GM21447 (cell line): ENCODE measurements around the gene ZNF219.
A peak's percentile ranks its signal among the peaks of the same experiment; 100 is the strongest.

ENCODE experiments used
- ATAC-seq: cut with Tn5 transposase; IDR thresholded peaks from one replicate; pipeline ENCODE4 v1.9.1; 2021; ENCODE audit not compliant: unreplicated experiment

Gene ZNF219

DNA sequence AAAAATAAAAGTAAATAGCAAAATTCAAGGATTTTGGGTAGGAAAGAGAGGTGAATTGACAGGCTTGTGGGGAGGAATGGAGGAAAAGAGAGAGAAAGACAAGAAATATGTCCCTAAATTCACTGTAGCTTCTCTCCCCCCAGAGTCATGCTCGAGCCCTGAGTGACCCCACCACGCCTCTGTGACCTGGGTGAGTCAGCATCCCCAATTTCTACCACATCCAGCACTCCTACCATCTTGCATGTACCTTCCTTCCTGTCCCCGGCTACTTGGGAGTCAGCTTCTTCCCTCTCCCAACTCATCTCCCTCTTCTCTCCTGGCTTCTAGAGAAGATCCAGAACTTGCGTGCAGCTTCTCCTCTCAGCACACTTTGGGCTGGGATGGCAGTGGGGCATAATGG is 9.8 kb downstream of the ZNF219 start:
- no peak for ATAC-seq

DNA sequence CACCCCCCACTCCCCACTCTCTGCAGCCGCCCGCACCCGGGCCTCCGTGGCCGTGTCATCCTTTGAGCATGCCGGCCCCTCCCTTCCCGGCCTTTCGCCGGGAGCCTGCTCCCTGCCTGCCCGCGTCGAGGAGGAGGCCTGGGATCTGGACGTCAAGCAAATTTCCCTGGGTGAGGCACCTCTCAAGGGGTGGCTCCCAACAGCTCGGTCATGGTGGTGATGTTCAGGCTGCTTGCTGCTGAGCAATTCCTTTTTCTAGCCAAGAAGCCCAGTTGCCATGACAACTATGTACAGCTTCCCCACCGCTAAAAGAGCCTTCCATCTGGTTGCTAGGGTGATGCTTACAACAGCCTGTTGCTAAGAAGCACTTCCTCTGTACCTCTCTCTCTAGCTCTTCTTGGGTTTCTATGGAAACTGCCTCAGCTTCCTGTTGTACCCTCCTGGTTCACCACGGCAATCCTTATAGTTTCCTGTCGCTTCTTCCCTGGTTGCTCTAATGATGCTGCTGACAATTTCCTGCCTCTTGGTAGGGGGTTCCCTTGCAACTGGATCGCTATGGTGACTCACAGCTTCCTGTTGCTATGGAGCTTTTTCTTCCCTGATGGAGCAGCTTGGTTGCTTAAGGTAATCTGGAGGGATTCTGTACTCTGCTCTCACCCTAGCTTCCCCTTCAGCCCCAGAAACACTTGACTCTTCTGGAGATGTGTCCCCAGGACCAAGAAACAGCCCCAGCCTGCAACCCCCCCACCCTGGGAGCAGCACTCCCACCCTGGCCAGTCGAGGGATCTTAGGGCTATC is 11.0 kb downstream of the ZNF219 start:
- no peak for ATAC-seq

DNA sequence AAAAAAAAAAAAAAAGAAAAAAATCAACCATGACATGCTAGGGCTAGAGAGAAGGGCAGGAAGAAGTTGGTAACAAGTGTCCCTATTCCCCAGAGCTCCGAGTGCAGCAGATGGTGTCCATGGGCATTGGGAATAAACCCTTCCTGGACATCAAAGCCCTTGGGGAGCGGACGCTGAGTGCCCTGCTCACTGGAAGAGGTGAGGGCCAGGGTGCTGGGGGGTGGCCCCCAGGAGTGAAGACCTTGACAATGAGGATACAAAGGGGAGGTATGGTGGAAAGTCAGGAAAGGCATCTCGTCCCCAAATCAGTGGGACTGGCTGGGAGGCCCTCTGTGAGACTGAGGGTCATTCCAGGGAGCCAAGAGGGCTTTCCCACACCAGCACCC is 11.6 kb downstream of the ZNF219 start:
- no peak for ATAC-seq

DNA sequence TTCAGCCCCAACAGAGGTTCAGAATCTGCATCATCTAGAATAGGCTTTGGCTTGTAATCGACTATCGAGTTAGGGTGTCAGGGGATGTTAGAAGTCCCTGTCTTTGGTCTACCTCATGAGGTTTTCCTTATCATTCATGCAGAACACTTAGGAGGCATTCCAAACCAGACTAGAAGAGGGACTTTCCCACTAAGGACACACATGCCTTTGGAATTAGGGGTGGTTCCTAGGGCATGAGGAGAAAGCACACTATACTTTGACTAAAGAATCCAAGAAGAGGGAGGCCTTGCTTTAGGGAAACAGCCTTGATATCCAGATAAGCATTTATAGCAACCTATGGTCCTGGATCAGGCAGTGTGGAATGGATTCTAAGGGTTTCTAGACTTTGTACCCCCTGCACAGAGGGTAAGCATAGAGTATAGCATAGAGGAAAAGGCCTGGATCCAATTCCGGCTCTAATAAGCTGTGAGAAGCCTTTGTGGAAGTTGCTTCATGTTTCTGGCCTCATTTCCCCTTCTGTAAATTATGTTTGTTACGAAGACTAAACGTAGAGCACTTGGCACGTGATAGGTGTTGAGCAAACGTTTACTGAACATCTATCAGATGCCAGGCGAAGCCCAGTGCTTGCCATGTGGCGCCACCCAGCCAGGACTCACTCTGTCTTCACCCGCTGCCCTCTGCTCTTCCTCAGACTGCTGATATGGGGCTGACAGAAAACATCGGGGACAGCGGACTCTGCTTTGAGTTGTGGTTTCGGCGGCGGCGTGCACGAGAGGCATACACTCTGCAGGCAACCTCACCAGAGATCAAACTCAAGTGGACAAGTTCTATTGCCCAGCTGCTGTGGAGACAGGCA is 13.2 kb downstream of the ZNF219 start:
- no peak for ATAC-seq

DNA sequence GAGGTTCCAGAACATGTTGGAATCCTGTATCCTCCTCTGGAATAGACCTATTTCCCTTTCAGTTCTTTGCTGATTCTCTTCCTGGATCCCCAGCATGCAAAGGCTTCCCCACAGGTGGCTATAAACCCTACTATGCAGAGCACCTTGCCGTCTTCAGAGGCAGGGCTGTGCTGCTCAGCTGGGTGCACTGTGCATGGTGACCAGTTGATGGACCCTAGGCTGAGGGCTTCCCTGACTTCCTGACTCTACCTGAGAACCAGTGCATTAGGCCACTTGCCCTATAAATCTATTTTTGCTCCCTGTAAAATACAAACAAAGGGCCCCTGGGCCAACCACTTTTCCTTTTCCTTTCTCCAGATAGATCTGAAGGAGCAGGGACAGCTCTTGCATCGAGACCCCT is 14.1 kb downstream of the ZNF219 start:
- ATAC-seq = no peak

DNA sequence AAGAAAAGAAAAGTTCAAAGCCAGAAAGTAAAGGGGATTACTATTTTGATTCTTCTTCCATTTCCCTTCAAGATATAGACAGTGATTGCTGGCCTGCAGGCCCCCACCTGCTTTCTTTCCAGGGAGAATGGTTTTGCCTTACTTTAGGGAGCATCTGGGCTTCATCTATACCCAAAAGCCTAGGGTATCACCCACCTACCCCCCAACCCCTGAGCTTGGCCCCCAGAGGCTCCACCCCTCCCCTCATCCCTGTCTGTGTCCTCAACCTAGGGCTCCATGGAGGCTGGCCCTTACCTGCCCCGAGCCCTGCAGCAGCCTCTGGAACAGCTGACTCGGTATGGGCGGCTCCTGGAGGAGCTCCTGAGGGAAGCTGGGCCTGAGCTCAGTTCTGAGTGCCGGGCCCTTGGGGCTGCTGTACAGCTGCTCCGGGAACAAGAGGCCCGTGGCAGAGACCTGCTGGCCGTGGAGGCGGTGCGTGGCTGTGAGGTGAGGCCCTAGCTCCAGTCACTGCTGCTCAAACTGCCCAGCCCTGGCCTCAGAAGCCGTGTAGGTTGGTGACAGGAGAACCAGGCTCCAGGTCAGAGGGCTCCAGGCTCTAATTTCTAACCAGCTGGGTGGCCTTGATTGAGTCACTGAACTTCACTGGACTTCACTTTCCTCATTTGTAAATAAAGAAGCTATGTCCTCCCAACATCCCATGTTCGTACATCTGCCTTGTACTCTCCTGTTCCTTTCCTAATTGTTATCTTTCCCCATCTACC is 14.7 kb downstream of the ZNF219 start:
- no peak for ATAC-seq

DNA sequence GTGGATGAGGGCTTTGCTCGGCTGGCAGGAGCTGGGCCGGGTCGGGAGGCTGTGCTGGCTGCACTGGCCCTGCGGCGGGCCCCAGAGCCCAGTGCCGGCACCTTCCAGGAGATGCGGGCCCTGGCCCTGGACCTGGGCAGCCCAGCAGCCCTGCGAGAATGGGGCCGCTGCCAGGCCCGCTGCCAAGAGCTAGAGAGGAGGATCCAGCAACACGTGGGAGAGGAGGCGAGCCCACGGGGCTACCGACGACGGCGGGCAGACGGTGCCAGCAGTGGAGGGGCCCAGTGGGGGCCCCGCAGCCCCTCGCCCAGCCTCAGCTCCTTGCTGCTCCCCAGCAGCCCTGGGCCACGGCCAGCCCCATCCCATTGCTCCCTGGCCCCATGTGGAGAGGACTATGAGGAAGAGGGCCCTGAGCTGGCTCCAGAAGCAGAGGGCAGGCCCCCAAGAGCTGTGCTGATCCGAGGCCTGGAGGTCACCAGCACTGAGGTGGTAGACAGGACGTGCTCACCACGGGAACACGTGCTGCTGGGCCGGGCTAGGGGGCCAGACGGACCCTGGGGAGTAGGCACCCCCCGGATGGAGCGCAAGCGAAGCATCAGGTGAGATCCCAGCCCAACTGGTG is 16.8 kb downstream of the ZNF219 start:
- ATAC-seq = no peak

DNA sequence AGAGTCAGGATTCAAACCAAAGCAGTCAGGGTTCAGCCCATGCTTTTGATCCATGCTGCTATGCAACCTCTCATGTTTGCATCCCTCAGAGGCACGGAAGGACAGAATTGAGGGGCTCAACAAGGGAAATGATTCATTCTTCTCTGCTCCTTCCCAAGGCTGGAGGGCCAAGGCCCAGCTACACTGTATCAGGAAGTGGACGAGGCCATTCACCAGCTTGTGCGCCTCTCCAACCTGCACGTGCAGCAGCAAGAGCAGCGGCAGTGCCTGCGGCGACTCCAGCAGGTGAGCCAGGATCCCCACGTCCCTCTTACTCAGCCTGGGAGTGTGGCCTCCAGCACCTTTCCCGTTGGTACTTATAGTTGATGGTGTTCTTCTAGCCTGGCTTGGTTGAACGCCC is 19.7 kb downstream of the ZNF219 start:
- no peak for ATAC-seq

DNA sequence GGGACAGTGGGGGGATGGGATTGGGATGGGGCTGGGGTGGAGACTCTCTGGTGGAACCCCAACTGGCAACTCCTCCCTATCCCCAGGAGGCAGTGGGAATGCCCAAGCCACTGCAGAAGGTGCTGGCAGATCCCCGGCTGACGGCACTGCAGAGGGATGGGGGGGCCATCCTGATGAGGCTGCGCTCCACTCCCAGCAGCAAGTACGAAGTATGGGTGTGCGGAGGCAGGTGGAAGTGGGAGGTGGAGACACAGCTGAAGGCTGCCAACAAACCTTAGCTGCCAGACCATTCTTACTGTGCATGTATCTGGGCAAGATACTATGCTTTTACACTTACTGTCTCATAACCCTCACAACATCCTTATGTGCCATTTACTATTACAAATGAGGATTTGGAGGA is 20.2 kb downstream of the ZNF219 start:
- ATAC-seq = no peak

DNA sequence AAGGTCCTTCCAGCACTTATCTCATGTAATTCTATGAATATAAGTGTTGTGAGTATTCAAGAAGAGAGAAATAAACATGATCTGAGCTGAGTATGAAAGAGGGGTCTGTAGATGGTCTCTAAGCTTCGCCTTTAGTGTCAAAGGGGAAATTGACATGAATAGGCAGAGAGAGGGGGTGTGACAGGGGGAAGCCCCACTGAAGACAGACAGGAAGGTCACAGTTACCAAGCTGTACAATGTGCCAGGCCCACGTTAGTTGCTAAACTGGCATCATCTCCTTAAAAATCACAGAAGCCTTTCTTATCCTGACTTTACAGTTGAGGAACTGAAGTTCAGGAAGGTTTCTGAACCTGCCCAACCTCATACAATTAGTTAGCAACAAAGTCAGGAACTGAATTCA is 20.8 kb downstream of the ZNF219 start:
- no peak for ATAC-seq

DNA sequence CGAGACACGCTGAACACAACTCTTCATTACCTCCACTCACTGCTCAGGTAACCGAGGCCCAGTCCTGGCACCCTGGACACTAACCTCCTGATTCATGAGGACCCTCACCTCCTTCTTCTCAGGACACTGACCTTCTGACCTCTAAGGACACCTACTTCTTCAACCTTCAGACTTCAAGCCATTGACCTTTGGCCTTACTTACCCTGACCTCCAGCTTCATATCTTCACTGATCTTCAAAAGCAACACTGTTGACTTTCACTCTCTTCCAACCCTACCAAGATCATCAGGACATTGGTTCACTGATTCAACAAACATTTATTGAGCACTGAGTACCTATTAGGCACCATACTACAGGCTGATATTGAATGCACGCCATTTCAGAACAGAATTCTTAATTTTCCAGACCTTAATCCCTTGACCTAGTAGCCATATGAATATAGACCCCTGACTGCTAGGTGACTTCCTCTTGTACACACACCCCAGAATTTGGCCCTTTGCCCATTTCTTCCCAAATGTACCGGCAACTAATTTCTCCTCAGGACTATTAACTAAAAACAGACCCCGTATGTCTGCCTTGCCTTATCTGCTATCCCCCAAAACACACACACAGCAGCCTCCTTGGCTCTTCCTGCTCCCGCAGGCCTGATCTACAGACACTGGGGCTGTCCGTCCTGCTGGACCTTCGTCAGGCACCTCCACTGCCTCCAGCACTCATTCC is 22.6 kb downstream of the ZNF219 start:
- no peak for ATAC-seq

DNA sequence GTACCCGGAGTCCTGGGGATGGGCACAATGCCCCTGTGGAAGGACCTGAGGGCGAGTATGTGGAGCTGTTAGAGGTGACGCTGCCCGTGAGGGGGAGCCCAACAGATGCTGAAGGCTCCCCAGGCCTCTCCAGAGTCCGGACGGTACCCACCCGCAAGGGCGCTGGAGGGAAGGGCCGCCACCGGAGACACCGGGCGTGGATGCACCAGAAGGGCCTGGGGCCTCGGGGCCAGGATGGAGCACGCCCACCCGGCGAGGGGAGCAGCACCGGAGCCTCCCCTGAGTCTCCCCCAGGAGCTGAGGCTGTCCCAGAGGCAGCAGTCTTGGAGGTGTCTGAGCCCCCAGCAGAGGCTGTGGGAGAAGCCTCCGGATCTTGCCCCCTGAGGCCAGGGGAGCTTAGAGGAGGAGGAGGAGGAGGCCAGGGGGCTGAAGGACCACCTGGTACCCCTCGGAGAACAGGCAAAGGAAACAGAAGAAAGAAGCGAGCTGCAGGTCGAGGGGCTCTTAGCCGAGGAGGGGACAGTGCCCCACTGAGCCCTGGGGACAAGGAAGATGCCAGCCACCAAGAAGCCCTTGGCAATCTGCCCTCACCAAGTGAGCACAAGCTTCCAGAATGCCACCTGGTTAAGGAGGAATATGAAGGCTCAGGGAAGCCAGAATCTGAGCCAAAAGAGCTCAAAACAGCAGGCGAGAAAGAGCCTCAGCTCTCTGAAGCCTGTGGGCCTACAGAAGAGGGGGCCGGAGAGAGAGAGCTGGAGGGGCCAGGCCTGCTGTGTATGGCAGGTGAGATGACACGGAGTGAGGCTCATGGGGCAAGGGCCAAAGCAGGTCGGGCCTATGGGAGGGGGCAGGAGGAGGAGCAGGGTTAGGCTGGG is 23.8 kb downstream of the ZNF219 start:
- no peak for ATAC-seq

DNA sequence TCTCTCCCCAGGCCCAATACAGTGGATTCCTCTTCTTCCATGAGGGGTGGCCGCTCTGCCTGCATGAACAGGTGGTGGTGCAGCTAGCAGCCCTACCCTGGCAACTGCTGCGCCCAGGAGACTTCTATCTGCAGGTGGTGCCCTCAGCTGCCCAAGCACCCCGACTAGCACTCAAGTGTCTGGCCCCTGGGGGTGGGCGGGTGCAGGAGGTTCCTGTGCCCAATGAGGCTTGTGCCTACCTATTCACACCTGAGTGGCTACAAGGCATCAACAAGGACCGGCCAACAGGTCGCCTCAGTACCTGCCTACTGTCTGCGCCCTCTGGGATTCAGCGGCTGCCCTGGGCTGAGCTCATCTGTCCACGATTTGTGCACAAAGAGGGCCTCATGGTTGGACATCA is 24.5 kb downstream of the ZNF219 start:
- ATAC-seq = no peak

DNA sequence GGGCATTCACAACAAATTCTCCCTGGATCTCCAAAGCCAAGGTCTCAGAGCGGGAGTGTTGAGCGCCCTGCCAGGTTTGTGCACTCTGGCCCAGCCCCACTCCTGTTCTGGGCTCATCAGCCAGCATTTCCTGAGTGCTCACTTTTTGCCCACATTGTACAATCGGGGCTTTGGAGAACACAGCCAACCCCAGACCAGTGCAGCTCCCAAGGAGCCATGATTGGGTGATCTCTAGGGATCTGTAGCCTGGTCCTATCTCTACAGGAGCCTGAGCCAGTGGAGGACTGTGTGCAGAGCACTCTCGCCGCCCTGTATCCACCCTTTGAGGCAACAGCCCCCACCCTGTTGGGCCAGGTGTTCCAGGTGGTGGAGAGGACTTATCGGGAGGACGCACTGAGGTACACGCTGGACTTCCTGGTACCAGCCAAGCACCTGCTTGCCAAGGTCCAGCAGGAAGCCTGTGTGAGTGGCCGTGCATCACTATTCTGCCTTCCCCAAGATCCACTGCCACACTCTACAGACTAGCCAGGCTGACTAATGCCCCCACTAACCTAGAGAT is 25.6 kb downstream of the ZNF219 start:
- no peak for ATAC-seq

DNA sequence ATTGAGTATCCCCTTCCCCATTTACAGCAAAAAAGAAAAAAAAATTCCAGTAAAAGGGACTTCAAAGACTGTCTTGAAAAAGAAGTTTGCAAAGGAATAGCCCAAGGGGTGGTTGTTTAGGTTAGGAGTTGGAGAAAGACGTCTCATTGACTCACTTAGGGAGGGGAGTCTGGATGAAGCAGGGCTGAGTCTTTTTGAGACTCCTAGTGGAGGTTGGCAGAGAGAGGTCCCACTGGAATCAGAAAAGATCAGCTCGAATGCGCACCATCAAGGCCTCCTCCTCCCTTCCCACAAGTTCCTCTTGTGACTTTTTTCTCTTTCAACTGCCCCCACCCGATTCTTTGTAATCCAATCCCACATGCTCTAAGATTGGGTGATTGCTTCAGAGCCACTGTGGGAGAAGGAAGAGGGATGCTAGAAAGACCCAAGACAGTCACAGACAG is 26.4 kb downstream of the ZNF219 start:
- ATAC-seq = no peak

DNA sequence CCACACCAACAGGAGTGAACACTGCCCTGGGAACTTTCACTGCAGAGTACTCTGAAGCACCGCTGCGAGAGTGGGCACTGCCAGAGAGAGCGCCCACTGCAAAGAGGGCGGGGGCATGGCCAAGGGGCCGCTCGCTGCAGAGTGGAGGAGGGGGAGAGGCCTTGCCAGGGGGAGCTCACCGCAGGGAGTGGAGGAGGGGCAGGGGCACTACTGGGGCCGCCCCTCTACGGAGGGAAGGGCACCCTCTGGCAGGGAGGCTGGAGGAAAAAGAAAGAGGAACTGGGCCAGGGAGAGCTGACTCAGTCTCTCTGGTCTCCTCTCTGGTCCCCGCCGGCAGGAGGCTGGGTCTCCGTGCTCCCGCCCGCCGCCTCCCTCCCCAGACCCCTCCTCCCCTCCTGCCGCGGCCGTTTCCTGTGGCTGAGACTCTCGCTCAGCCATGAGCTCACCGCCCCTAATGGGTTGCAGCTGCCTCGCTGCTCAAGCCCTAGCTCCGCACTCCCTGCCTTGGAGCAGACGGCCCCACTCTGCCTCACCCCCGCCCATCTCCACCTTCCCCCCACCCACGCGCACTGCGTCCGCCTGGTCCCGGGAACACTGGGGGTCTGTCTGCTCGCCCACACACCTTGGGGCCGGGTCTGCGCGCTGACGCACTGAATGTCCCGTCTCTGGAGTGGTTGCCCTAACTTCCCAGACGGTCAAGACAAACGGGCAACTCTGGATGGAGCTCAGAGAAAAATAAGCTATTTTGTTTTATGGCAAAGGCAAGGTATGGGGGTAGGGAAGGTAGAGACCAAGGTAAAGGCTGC is 27.0 kb downstream of the ZNF219 start:
- peak; percentile 73 for ATAC-seq

DNA sequence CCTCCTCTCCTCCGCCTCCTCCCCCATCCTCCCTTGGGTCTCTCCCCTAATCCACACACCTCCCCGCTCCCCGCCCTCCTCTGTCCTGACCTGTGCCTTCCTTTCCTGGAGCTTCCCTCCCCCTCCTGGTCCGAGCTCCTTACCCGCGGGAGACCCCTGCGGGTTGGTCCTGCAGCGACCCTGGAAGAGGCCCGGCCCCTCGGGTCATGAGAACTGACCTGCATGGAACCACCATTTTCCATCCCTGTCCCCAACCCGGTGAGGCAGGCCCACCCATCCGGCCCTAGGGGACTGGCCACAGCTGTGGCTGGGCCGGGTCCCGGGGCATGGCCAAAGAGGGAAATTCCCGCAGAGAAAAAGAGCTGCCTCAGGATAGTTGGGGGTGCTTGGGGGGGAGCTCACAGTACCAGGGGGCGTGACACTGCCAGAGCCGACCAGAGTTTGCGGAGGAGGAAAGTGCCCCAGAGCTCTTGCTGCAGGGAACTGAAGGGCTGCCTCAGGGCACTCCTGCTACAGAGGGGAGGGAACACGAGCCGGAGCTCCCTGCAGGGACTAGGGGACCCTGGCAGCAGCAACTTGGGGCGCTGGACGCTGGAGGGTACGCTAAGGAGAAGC is 27.7 kb downstream of the ZNF219 start:
- ATAC-seq = peak; percentile 20

DNA sequence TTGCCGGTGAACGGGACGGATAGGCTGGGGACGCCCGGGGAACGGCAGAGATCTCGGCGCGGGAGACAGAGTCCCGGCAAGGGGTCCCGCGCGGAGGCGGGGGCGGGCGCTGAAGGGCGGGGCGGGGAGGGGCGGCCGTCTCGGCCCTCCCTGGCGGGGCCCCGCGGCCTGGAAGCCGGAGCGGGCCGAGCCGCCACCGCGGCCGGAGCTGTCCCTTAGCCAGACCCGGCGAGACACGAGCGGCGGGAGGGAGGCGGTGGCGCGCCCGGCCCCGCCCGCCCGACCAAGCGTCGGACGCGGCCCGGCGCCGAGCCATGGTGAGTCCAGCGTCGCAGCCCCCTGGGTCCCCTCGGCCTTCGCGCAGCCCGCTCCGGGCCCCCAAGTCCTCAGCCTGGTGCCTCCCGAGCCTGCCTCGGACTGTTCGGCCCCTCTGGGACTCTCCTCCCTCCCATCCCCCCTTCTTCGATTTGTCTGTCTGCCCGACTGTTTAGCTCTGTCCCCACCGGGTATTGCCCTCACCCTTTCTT is 28.3 kb downstream of the ZNF219 start, which contains the start of gene ARHGEF40:
ARHGEF40 (plus strand) TSS at position 222 of the 527 bp plus-strand sequence; CDS start at position 315, 93 bp downstream.
- ATAC-seq = no peak
